Sigmoid colon (tissue), 7 donors: Measurements from ENCODE around the gene DNASE2. TPM values are rescaled to one million over a fixed set of nuclear protein-coding genes. Genes with fewer than 3 reads are reported as not detected.

Source experiments
- DNase-seq: peaks from one replicate; pipeline ENCODE4 v3.0.0-alpha.2; 2019
- H3K27ac ChIP-seq, 4 donors: fragments of 200-600 bp; sonication (generic); one replicate each; pipeline ENCODE4 v1.5.1; 2016 to 2019; ENCODE audit warnings: mild to moderate bottlenecking in 1 of 4
- H3K27me3 ChIP-seq, 3 donors: fragments of 200-600 bp; sonication (generic); one replicate each; pipeline ENCODE4 v1.5.1; 2019; ENCODE audit warnings: mild to moderate bottlenecking in 1 of 3
- H3K36me3 ChIP-seq, 4 donors: fragments of 200-600 bp; sonication (generic); one replicate each; pipeline ENCODE4 v1.5.1; 2016 to 2019
- H3K4me1 ChIP-seq, 4 donors: fragments of 200-600 bp; sonication (generic); one replicate each; pipeline ENCODE4 v1.5.1; 2017 to 2019
- H3K4me3 ChIP-seq, 4 donors: fragments of 200-600 bp; sonication (generic); one replicate each; pipeline ENCODE4 v1.5.1; 2017 to 2019; ENCODE audit warnings: mild to moderate bottlenecking in 2 of 4, moderate library complexity in 1 of 4
- H3K9me3 ChIP-seq, 4 donors: fragments of 200-600 bp in 3 of 4; sonication (generic) in 3 of 4; one replicate each; pipeline versions ENCODE4 v1.5.1 to v1.6.1; 2013 to 2019
- CTCF ChIP-seq, 4 experiments: fragments of 450-650 bp in 3 of 4; fragments of 200-600 bp in 1 of 4; IDR thresholded peaks; one replicate each; pipeline ENCODE4 v1.5.1; 2016 to 2019; ENCODE audit warnings: antibody characterized with exemption in 4 of 4, mild to moderate bottlenecking in 3 of 4, moderate library complexity in 2 of 4
- EP300 ChIP-seq, 4 donors: sonication (generic); formaldehyde crosslinking; IDR thresholded peaks; one replicate each; pipeline ENCODE4 v1.6.1; 2017; ENCODE audit warnings: antibody characterized with exemption in 4 of 4
- POLR2A ChIP-seq, 2 donors: fragments of 450-650 bp; IDR thresholded peaks; one replicate each; pipeline ENCODE4 v1.6.1; 2016; ENCODE audit warnings: antibody characterized with exemption in 2 of 2, mild to moderate bottlenecking in 2 of 2, moderate library complexity in 2 of 2
- POLR2AphosphoS5 ChIP-seq, 4 donors: sonication (generic); formaldehyde crosslinking; IDR thresholded peaks; one replicate each; pipeline ENCODE4 v1.6.1; 2017; ENCODE audit warnings: antibody characterized with exemption in 4 of 4
- WGBS, 2 donors: extraction: QIAGEN DNeasy Blood & Tissue Kit; methylation state at CpG; one replicate each; pipeline ENCODE4 v1.1.7; 2013; 5-methylcytosine and 5-hydroxymethylcytosine counted together
- intact Hi-C: fragments of 100-400 bp; cut with DNase I; formaldehyde crosslinking; loops from one replicate; pipeline ENCODE4 v1.15.1; 2023
- polyA plus RNA-seq, 3 donors: library from polyadenylated mRNA; stranded (reverse); fragments of 200-250 nt; gene quantifications; one replicate each; pipeline ENCODE4 v1.2.3, GENCODE V29; 2013
- total RNA-seq, 4 donors: library from RNA; depleted of rRNA; stranded (reverse); fragments of >200 nt; gene quantifications; one replicate each; pipeline ENCODE4 v1.1.0, GENCODE V29; 2016
- donor health status: healthy with polysubstance abuse.
- donor health status: Bipolar disorder and iron deficiency.
- donor health status: healthy.

Gene DNASE2
- total and polyA plus RNA-seq, 7 donors = 11.4 to 45.4 (median 30.6) TPM

DNA sequence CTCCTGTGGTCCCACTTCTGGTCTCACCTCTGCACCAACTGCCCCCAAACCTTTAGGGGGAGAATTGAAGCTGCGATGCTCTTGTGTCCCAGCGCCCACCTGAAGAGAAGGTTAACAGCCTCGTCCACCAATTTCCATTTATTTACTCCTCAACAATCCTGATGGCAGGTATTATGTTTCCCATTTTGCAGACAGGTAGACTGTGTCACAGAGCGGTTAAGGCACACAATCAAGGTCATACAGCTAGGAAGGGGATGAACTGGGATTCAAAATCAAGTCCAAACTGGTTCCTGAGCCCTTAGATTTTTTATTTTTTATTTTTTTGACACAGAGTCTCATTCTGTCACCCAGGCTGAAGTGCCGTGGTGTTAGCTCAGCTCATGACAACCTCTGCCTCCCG lies 6.2 kb downstream of the DNASE2 start:
- no peak for DNase-seq
- Histone ChIP-seq H3K9me3 (no peaks in the 10 kb centered on the region), H3K4me1 (peaks cover 0 to 3% (median 2%) of the 10 kb centered on the region in 4 donors), H3K36me3 (peaks cover 0 to 45% (median 19%) of the 10 kb centered on the region in 4 donors), H3K27ac (no peak overlapping the region), H3K4me3 (no peak overlapping the region), H3K27me3 (no peaks in the 10 kb centered on the region)
- intact Hi-C loops = no loop called here
- WGBS, 2 donors = 95% methylated on average over 6 of the region's 6 CpGs
- no peak for TF ChIP-seq CTCF (IDR thresholded peaks at IDR 0.05)
- TF ChIP-seq POLR2AphosphoS5 (IDR thresholded peaks at IDR 0.05) = no peak
- TF ChIP-seq POLR2A (IDR thresholded peaks at IDR 0.05) = no peak
- TF ChIP-seq EP300 (IDR thresholded peaks at IDR 0.05) = no peak

GRCh38 chr19:12873891-12874745 lies 7.1 kb downstream of the DNASE2 start:
- Histone ChIP-seq H3K4me1 (no peaks in the 10 kb centered on the region), H3K36me3 (peaks cover 0 to 45% (median 19%) of the 10 kb centered on the region in 4 donors), H3K27ac (no peak overlapping the region), H3K4me3 (no peak overlapping the region), H3K27me3 (no peaks in the 10 kb centered on the region), H3K9me3 (no peaks in the 10 kb centered on the region)
- WGBS, 2 donors = 79 to 86% methylated on average over 86 of the region's 86 CpGs
- TF ChIP-seq POLR2A (IDR thresholded peaks at IDR 0.05) (no peak), EP300 (IDR thresholded peaks at IDR 0.05) (no peak), POLR2AphosphoS5 (IDR thresholded peaks at IDR 0.05) (no peak), CTCF (IDR thresholded peaks at IDR 0.05) (no peak)
- intact Hi-C loops = no loop called here
- DNase-seq = no peak

- Histone ChIP-seq H3K4me3 (peak overlapping the region in 1 of 4 donors; percentile 14), H3K36me3 (peaks cover 0 to 39% (median 15%) of the 10 kb centered on the region in 4 donors), H3K4me1 (no peaks in the 10 kb centered on the region), H3K27ac (no peak overlapping the region), H3K9me3 (no peaks in the 10 kb centered on the region), H3K27me3 (peaks cover 0 to 6% (median 3%) of the 10 kb centered on the region in 3 donors)
- 41 to 63% methylated on average over 70 of the region's 70 CpGs for WGBS, 2 donors
- no peak for TF ChIP-seq EP300 (IDR thresholded peaks at IDR 0.05)
- no peak for TF ChIP-seq POLR2AphosphoS5 (IDR thresholded peaks at IDR 0.05)
- no peak for TF ChIP-seq POLR2A (IDR thresholded peaks at IDR 0.05)
- no peak for TF ChIP-seq CTCF (IDR thresholded peaks at IDR 0.05)
- no peak for DNase-seq
- intact Hi-C loops = no loop called here
Observed at GRCh38 chr19:12872941-12873890, 8.0 kb downstream of the DNASE2 start.

DNA sequence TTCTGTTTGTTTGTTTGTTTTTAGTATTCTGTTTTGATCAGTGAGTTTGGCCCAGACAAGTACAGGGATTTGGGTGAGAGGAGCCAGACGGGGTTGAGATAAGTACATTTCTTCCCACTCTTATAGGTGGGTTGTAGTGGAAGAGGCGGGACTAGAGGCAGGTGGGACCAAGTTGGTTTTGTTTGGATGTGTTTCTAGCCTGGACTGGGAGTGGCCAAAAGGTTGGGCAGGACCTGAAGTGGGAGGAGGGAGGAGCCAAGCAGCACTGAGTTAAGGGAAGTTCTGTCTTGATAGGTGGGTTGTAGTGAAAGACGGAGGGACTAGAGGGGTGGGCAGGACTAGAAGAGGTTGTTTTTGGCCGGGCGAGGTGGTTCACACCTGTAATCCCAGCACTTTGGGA lies 9.0 kb downstream of the DNASE2 start:
- H3K27me3 ChIP-seq = peaks cover 0 to 13% (median 11%) of the 10 kb centered on the region in 3 donors
- DNase-seq = no peak
- intact Hi-C loops = no loop called here
- TF ChIP-seq CTCF (IDR thresholded peaks at IDR 0.05) (no peak), POLR2AphosphoS5 (IDR thresholded peaks at IDR 0.05) (no peak), POLR2A (IDR thresholded peaks at IDR 0.05) (no peak), EP300 (IDR thresholded peaks at IDR 0.05) (no peak)
- H3K27ac ChIP-seq = no peak overlapping the region
- no peaks in the 10 kb centered on the region for H3K9me3 ChIP-seq
- peaks cover 0 to 29% (median 9%) of the 10 kb centered on the region in 4 donors for H3K36me3 ChIP-seq
- 83 to 92% methylated on average over 5 of the region's 5 CpGs for WGBS, 2 donors
- no peak overlapping the region for H3K4me3 ChIP-seq
- H3K4me1 ChIP-seq = peaks cover 0 to 9% (median 6%) of the 10 kb centered on the region in 4 donors
